Naive thymus-derived CD4-positive, alpha-beta T cell (primary cell): ENCODE measurements around the gene KCNIP4. TPM values are rescaled to one million over a fixed set of nuclear protein-coding genes. Genes with fewer than 3 reads are reported as not detected.

Source experiments
- microRNA-seq: library from miRNA; unstranded; fragments of <30 nt; microRNA quantifications from one replicate; pipeline ENCODE4 v1.2.0, GENCODE V29; 2022; ENCODE audit warnings: borderline microRNAs expressed
- polyA plus RNA-seq, 2 donors: library from polyadenylated mRNA; unstranded; fragments of 300-500 nt; fragmentation: Illumina TruSeq; gene quantifications; one replicate each; pipeline ENCODE4 v1.2.3, GENCODE V29; 2021
- total RNA-seq, 6 experiments: library from RNA in 5 of 6; stranded (reverse) in 5 of 6; gene quantifications; 1 replicate in 5 of 6; 2 replicates in 1 of 6; pipeline ENCODE4 v1.2.3 and lab custom pipeline; 2021 to 2026

Gene KCNIP4
- total and polyA plus RNA-seq, 7 experiments from 2014 or later = 0.29 TPM; not detected in 6

Small RNA genes within 50 kb of the gene (microRNA-seq; reads per million reads assigned to microRNA genes)
- gene MIR7978 = not detected
